Duodenal mucosa (tissue), 2 donors: ENCODE measurements around the gene CPS1.

Source experiments
- H3K27ac ChIP-seq: one replicate; pipeline ENCODE4 v1.7.0; 2013; ENCODE audit warnings: low read depth, low read length
- H3K27me3 ChIP-seq, 2 donors: one replicate each; pipeline ENCODE4 v1.7.0; 2013; ENCODE audit warnings: low read length in 2 of 2, control low read depth in 1 of 2; ENCODE audit not compliant: insufficient read depth in 2 of 2, control insufficient read depth in 1 of 2
- H3K36me3 ChIP-seq, 2 donors: one replicate each; pipeline ENCODE4 v1.7.0; 2013; ENCODE audit warnings: low read length in 2 of 2, control low read depth in 1 of 2; ENCODE audit not compliant: insufficient read depth in 2 of 2, control insufficient read depth in 1 of 2
- H3K4me1 ChIP-seq, 2 donors: one replicate each; pipeline ENCODE4 v1.7.0; 2013; ENCODE audit warnings: low read length in 2 of 2, control low read depth in 1 of 2; ENCODE audit not compliant: insufficient read depth in 2 of 2, control insufficient read depth in 1 of 2
- H3K4me3 ChIP-seq, 2 donors: one replicate each; pipeline ENCODE4 v1.7.0; 2013; ENCODE audit warnings: low read length in 2 of 2, low read depth in 1 of 2
- H3K9ac ChIP-seq, 2 donors: one replicate each; pipeline ENCODE4 v1.7.0; 2013; ENCODE audit warnings: low read length in 2 of 2, low read depth in 1 of 2
- H3K9me3 ChIP-seq, 2 donors: one replicate each; pipeline ENCODE4 v1.7.0; 2013; ENCODE audit warnings: low read length in 2 of 2, control low read depth in 1 of 2; ENCODE audit not compliant: control insufficient read depth in 1 of 2

Gene CPS1

DNA sequence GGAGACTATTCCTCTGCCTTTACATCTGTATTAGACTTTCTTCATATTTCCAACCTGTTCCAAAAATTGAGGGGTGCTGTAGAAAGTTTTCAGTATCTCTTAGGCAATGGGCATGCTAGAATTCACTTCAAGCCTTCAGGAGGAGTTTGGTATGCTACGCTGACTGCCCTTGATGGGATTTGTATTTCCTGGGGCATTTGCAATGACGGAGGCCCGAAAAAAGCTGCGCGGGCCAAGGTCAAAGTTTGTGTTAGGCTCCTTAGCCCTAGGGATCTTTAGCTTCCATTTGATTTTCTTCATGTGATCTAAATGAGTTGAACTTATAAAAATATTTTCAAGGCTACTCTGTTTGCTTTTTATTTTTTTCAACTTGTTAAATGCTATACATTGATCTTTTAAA lies 5.1 kb downstream of the CPS1 start:
- Histone ChIP-seq H3K36me3 (peaks cover 18 to 21% of the 10 kb centered on the region in 2 donors), H3K4me1 (peaks cover 7 to 46% of the 10 kb centered on the region in 2 donors), H3K9ac (no peak overlapping the region), H3K27ac (peak overlapping the region; percentile 23), H3K9me3 (no peaks in the 10 kb centered on the region), H3K4me3 (peak overlapping the region in 1 of 2 donors; percentile 7), H3K27me3 (no peaks in the 10 kb centered on the region)

DNA sequence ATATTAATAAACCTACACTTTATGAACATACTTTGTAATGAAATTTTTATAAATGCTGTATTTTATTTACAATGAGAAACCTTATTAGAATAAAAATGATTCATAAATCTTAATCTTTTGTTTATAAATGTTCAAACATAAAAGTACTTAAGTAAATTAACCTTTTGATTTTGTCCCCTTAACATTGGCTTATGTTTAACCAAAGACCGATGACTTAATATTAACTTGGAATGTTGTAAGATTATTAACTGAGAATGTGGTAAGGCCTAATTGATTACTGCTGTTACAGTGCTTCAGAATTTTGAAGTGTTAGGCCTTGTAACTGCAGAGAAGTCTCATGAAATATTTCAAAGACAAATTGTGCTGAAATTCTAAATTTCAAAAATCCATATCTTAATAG lies 5.7 kb downstream of the CPS1 start:
- Histone ChIP-seq H3K27ac (no peak overlapping the region), H3K9ac (no peak overlapping the region)

DNA sequence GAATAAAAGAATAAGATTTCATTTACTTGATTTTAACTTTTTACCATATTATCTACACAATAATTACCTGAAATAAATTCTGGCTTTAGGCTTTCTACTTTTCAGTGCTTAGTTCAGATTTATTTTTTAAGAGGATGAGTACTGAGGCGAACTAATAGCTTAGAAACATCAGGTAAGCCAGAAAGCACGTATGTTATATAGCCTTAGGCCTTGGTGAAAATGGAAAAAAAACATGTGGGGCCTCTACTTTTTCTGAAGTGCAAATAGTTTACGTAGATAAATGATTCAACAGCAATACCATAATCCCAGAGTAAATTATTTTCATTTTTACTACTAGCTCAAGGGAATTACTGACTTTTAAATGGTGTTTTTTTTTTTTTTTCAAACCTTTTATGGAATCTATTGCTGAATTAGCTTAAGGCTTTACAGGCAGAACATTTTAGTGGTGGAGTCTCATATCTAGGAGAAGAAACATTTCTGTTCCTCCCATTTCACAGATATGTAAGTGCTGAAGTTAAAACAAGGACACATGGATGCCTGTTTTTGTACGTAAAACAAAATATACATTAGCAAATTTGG lies 6.2 kb downstream of the CPS1 start:
- H3K4me1 ChIP-seq = peaks cover 7 to 48% of the 10 kb centered on the region in 2 donors
- H3K27ac ChIP-seq = no peak overlapping the region

More for the DNA sequence above, 5.7 kb downstream of the CPS1 start:
- H3K36me3 ChIP-seq = peaks cover 13 to 15% of the 10 kb centered on the region in 2 donors
- H3K9me3 ChIP-seq = no peaks in the 10 kb centered on the region
- no peaks in the 10 kb centered on the region for H3K27me3 ChIP-seq
- H3K4me3 ChIP-seq = no peak overlapping the region
- peaks cover 7 to 48% of the 10 kb centered on the region in 2 donors for H3K4me1 ChIP-seq

DNA sequence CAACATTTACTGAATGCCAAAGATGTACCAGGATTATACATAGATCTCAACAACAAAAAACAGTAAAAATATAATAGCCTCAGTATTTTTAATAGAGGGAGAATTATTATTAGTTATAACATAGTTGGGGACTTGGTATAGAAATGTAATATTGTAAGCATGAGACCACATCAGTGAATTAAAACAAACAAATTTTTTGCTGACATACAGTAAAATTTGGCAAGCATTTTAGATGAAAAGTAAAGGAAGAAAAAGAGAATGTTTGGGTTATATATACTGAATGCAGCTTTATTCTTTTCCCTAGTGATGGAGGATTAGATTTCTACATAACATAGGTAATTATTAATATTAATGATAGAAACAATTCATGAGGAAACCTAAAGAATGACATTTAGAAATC lies 10.9 kb downstream of the CPS1 start:
- H3K4me1 ChIP-seq = peaks cover 0 to 17% of the 10 kb centered on the region in 2 donors
- no peak overlapping the region for H3K27ac ChIP-seq
- no peak overlapping the region for H3K4me3 ChIP-seq
- peaks cover 6 to 14% of the 10 kb centered on the region in 2 donors for H3K36me3 ChIP-seq
- no peaks in the 10 kb centered on the region for H3K9me3 ChIP-seq
- H3K9ac ChIP-seq = no peak overlapping the region
- H3K27me3 ChIP-seq = no peaks in the 10 kb centered on the region

More for the DNA sequence above, 6.2 kb downstream of the CPS1 start:
- Histone ChIP-seq H3K27me3 (no peaks in the 10 kb centered on the region), H3K4me3 (no peak overlapping the region), H3K9ac (peak overlapping the region in 1 of 2 donors; percentile 44), H3K36me3 (peaks cover 13 to 15% of the 10 kb centered on the region in 2 donors), H3K9me3 (no peaks in the 10 kb centered on the region)

DNA sequence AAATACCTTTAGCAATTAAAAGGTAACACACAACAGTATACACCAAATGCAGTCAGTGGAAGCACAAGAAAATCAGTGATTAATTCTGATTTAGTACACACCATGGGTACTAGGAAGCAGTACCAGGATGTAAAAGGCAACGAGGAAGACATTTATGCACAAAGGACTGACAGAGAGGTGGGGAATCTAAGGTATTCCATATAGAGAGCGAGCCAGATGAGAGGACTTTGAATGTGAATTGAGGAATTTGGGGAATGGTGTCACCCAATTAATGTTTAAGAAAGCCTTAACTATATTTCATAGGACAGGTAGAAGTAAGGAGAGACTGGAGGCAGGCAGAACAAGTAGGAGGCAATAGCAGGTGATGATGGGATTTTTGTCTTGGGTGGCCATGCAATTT lies 11.7 kb downstream of the CPS1 start:
- Histone ChIP-seq H3K4me3 (no peak overlapping the region), H3K36me3 (peaks cover 4 to 17% of the 10 kb centered on the region in 2 donors), H3K27me3 (no peaks in the 10 kb centered on the region), H3K9ac (no peak overlapping the region), H3K27ac (no peak overlapping the region), H3K9me3 (no peaks in the 10 kb centered on the region), H3K4me1 (peaks cover 0 to 10% of the 10 kb centered on the region in 2 donors)

DNA sequence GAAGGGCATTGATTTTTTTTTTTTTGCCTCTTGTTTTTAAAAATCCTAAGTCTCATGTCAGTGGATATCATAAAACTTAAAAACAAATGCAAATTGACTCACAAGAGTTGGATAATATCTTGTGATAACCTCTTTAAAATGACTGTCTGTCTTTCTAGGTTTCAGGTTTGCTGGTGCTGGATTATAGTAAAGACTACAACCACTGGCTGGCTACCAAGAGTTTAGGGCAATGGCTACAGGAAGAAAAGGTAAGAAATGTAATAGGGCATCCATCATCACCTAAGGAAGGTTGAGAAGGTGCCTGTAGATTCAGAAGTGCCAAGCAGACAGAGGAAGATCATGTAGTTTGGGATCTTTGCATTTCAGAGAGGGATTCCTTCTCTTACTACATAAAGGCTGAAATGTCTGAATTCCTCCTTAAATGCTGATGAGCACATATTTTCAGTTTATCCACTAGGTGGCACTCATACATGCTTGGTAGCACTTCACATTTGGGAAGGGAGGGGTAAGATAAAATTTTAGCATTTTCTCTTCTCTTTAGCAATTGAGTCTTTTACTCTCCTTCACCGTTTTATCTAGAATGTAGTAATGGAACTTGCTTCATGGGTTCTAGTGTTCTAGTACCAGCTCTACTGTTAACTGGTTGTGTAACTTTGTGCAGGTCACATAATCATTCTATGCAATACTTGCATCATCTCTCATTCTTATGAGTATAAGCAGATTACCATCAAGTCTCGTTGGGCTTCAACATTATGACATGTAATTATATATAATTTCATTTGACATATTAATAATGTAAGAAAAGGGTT lies 21.1 kb downstream of the CPS1 start:
- Histone ChIP-seq H3K9me3 (no peaks in the 10 kb centered on the region), H3K9ac (no peak overlapping the region), H3K4me3 (no peak overlapping the region), H3K4me1 (peaks cover 7 to 22% of the 10 kb centered on the region in 2 donors), H3K27me3 (no peaks in the 10 kb centered on the region), H3K27ac (no peak overlapping the region), H3K36me3 (peaks cover 7 to 24% of the 10 kb centered on the region in 2 donors)

DNA sequence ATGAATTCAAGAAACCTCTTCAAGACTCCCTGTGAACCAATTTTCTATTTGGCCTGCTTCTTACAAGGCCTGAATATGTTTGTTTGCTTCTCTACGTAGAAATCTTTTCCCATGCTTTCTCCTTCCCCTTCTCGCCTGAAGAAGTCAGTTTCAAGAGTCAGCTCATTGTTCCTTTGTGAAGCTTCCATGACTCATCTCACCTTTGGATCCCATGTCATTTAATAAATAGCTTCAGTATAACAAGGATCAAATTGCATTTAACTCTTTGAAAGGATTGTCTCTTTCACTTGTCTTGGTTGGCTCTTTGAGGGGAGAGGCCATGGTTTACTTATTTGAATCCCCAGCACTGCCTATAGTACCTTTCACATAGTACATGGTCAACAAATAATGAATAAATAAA lies 28.4 kb downstream of the CPS1 start:
- no peak overlapping the region for H3K4me3 ChIP-seq
- no peak overlapping the region for H3K9ac ChIP-seq
- H3K27me3 ChIP-seq = no peaks in the 10 kb centered on the region
- no peak overlapping the region for H3K27ac ChIP-seq
- peaks cover 0 to 17% of the 10 kb centered on the region in 2 donors for H3K4me1 ChIP-seq
- H3K9me3 ChIP-seq = no peaks in the 10 kb centered on the region
- H3K36me3 ChIP-seq = peaks cover 17 to 58% of the 10 kb centered on the region in 2 donors

DNA sequence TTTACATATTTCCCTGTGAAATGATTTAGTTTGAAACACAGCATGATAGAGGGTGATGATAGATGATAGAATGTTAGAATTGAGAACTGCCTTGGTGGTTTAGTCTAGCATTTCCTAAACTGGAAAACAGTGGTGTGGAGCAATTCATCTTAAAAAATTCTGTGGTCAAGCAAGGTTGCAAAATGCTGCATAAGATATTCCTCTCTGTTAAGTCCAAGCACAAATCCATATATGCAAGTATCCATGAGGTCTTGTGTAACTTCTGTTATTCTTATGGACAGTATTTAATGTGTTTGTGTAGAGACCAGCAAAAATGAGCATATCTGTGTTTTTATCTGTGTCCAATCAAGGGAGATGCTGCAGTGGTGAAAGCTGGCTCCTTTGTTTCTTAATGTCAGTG lies 30.0 kb downstream of the CPS1 start:
- Histone ChIP-seq H3K4me3 (no peak overlapping the region), H3K9me3 (no peaks in the 10 kb centered on the region), H3K36me3 (peaks cover 21 to 60% of the 10 kb centered on the region in 2 donors), H3K27ac (no peak overlapping the region), H3K4me1 (peaks cover 0 to 16% of the 10 kb centered on the region in 2 donors), H3K27me3 (no peaks in the 10 kb centered on the region), H3K9ac (no peak overlapping the region)

DNA sequence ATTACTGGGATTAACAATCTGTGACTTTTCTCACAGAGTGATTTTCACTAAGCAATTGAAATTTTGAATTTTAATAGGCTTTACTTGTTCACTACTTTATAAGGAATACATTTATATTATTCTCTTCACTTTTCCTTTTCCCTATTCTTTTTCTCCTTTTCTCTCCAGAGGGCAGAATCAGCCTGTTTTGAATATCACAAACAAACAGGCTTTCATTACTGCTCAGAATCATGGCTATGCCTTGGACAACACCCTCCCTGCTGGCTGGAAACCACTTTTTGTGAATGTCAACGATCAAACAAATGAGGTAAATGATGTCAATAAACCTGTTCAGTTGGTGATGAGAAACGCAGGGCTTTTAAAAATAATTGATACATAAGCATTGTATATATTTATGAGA lies 35.3 kb downstream of the CPS1 start:
- Histone ChIP-seq H3K9me3 (no peaks in the 10 kb centered on the region), H3K9ac (no peak overlapping the region), H3K4me3 (no peak overlapping the region), H3K4me1 (peaks cover 0 to 4% of the 10 kb centered on the region in 2 donors), H3K36me3 (peaks cover 16 to 62% of the 10 kb centered on the region in 2 donors), H3K27me3 (no peaks in the 10 kb centered on the region), H3K27ac (no peak overlapping the region)

DNA sequence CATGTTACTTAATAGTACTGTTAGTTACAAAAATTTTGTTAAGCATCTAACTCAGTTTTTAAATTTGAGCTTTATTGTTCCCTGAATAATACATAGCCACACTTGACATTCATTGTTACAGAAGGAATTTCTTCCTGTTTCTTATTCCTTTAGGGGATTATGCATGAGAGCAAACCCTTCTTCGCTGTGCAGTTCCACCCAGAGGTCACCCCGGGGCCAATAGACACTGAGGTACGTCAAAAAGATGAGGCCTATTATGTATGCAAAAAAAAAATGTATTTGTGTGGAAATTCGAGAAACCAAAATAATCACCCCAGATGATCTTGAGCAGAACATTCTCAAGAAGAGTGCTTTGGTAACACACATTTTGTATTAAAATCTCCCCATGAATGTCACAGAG lies 36.3 kb downstream of the CPS1 start:
- no peaks in the 10 kb centered on the region for H3K27me3 ChIP-seq
- H3K4me1 ChIP-seq = no peaks in the 10 kb centered on the region
- peaks cover 16 to 59% of the 10 kb centered on the region in 2 donors for H3K36me3 ChIP-seq
- no peak overlapping the region for H3K4me3 ChIP-seq
- H3K9ac ChIP-seq = no peak overlapping the region
- H3K27ac ChIP-seq = no peak overlapping the region
- no peaks in the 10 kb centered on the region for H3K9me3 ChIP-seq
